Lower leg skin (tissue), 3 donors: ENCODE data around the gene PARD6G.

Experiments
- CTCF ChIP-seq, 3 donors: fragments of 450-650 bp; IDR thresholded peaks; one replicate each; pipeline ENCODE4 v1.5.1; 2016; ENCODE audit warnings: antibody characterized with exemption in 3 of 3, mild to moderate bottlenecking in 3 of 3, moderate library complexity in 2 of 3
- POLR2A ChIP-seq, 2 donors: fragments of 450-650 bp; IDR thresholded peaks; one replicate each; pipeline ENCODE4 v1.6.1; 2016 to 2017; ENCODE audit warnings: antibody characterized with exemption in 2 of 2, mild to moderate bottlenecking in 1 of 2, moderate library complexity in 1 of 2

GRCh38 chr18:80253871-80254492 lies 6.7 kb upstream of the PARD6G start:
- TF ChIP-seq CTCF (IDR thresholded peaks at IDR 0.05) = no peak
- TF ChIP-seq POLR2A (IDR thresholded peaks at IDR 0.05) = no peak
